ENCODE measurements around the gene ARMS2.

The ARMS2 gene

DNA sequence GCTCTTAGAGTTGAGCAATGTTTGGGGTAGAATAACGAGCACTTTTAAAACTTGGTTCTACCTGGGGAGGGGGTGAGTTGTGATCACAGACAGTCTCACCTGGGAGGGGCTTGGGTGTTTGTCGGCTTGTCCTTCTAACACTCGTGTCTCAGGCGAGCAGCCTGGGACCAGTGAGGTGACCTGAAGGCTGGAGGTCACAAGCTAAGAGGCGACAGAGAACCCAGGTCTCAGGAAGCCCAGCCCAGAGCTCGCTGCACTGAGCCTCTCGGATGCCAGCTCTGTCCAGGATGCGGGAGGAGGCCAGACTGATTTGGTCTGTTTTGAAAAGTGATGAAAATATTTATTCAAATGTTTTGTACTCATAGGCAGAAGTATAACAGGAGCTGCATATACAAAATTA lies 18.7 kb downstream of the ARMS2 start:
- no peak for DNase-seq

GRCh38 chr10:122474131-122474818 lies 19.8 kb downstream of the ARMS2 start:
- peak in 2 of 3 donors; percentile 31 to 32 for DNase-seq

DNA sequence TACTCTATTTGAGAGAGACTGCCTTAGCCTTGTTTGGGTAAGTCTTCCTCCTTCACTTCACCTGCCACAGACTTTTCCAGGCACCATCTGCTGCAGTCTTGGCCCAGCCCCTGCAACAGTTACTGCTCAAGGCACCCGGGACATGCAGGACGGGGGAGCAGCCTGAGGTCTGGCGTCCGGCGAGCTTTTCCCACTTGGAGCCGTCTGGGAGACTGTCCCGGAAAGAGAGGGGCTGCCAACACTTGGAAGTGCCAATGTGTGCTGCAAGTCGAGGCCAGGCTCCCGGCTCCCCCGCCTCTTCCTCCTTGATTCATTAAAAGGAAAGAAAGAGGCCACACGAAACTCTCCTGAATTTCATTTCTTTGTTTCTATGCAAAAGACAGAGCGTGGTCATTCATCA lies 20.6 kb downstream of the ARMS2 start:
- no peak for DNase-seq

GRCh38 chr10:122475591-122476332 lies 21.3 kb downstream of the ARMS2 start:
- no peak for DNase-seq

- no peak for DNase-seq
Measured at GRCh38 chr10:122476333-122476695, 21.9 kb downstream of the ARMS2 start.

- no peak for DNase-seq
Measured at GRCh38 chr10:122477436-122477835, 23.0 kb downstream of the ARMS2 start.

- no peak for DNase-seq
Measured at GRCh38 chr10:122478971-122479370, 24.5 kb downstream of the ARMS2 start.

GRCh38 chr10:122480146-122480833 lies 25.8 kb downstream of the ARMS2 start:
- DNase-seq, result no peak

- no peak for DNase-seq
Measured at GRCh38 chr10:122481296-122482056, 27.0 kb downstream of the ARMS2 start.

GRCh38 chr10:122484276-122485060 lies 30.0 kb downstream of the ARMS2 start:
- DNase-seq, result no peak

GRCh38 chr10:122485670-122486069 lies 31.2 kb downstream of the ARMS2 start:
- peak; percentile 58 to 66 (median 65) for DNase-seq

GRCh38 chr10:122486406-122487080 lies 32.1 kb downstream of the ARMS2 start:
- no peak for DNase-seq

DNA sequence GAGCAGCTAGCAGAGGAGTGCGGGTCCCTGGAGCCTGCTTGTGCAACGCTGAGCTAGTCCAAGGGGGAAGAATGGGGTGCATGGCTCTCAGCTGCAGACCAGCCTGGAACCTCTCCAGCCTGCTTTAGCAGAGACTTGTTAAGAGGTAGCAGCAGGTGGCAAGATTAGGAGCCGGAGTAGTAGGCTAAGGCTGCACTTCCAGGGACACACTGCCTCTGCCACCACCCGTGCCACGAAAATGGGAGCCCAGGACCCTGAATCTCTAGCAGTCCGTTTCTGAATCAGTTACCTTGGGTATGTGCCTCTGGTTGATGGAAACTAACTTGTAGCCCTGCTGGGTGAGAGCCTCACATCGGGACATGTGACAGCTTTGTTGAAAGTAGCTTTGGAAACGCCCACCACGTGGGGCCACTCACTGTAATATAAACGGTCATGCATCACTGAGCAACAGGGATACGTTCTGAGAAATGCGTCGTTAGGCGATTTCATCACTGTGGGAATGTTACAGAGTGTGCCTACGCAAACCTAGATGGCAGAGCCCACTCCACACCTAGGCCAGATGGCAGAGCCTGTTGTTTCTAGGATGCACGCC lies 32.8 kb downstream of the ARMS2 start:
- DNase-seq, result peak in 2 of 3 donors; percentile 31 to 50

DNA sequence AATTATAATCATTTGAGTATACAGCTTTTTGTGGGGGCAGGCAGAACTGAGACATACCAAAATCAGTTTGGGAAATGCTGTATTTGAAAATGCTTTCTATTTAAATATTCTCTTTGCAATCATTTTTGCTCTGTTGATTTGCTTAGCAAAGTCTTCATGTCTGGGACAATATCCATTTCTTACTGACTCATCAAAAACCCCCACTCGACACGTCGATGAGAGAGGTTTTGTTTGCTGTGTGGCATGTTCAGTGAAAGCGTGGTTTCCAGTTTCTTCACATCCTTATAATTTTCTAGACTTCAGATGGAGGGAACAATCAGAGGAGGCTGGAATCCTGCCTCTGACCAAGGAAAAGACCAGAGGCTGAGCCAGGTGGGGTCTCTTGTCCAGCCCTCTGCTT lies 35.8 kb downstream of the ARMS2 start:
- peak; percentile 14 to 40 (median 33) for DNase-seq

GRCh38 chr10:122490786-122491680 lies 36.6 kb downstream of the ARMS2 start:
- no peak for DNase-seq

DNA sequence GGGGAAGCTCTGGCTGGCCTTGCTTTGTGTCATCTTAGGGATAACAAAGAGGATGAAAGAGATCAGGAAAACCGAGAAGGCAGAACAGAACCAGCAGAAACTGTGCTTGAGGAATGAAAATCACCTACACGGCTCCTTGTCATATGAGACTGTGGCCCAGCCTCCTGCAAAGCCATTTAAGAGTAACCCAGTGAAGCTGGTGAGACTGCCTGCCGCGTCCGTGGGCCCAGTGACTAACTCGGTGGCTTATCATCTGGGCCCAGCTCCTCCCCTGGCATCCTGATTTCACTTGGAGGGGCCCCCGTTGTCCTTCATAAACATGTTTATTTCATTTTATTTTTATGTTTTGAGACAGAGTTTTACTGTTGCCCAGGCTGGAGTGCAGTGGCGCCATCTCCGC lies 37.6 kb downstream of the ARMS2 start:
- DNase-seq, result no peak

- no peak for DNase-seq
Measured at GRCh38 chr10:122492999-122493481, 38.6 kb downstream of the ARMS2 start.

- no peak for DNase-seq
Measured at GRCh38 chr10:122493761-122494160, 39.3 kb downstream of the ARMS2 start.

GRCh38 chr10:122494173-122494820 lies 39.8 kb downstream of the ARMS2 start:
- no peak for DNase-seq

Measured in suppressor macrophage treated with lipopolysaccharide for 1 hour (primary cell).